ENCODE measurements around the gene MCC.
A peak's percentile ranks its signal among the peaks of the same experiment; 100 is the strongest.

Gene MCC

GRCh38 chr5:113320273-113320780 lies 167.9 kb downstream of the MCC start:
- no peak for DNase-seq (ENCODE audit: low read depth, low spot score)

GRCh38 chr5:113319256-113320053 lies 168.8 kb downstream of the MCC start:
- no peak for DNase-seq (ENCODE audit: low read depth, low spot score)

GRCh38 chr5:113317636-113318035 lies 170.6 kb downstream of the MCC start:
- no peak for DNase-seq (ENCODE audit: low read depth, low spot score)

- no peak for DNase-seq (ENCODE audit: low read depth, low spot score)
Measured at GRCh38 chr5:113311301-113311700, 177.0 kb downstream of the MCC start.

GRCh38 chr5:113302120-113302519 lies 186.1 kb downstream of the MCC start:
- no peak for DNase-seq (ENCODE audit: low read depth, low spot score)

- DNase-seq (ENCODE audit: low read depth, low spot score) = no peak
Measured at GRCh38 chr5:113299591-113299990, 188.7 kb downstream of the MCC start.

GRCh38 chr5:113296676-113297075 lies 191.6 kb downstream of the MCC start:
- DNase-seq (ENCODE audit: low read depth, low spot score) = no peak

- DNase-seq (ENCODE audit: low read depth, low spot score) = no peak
Measured at GRCh38 chr5:113295111-113295539, 193.1 kb downstream of the MCC start.

- peak; percentile 80 for DNase-seq (ENCODE audit: low read depth, low spot score)
Measured at GRCh38 chr5:113294311-113295110, 193.7 kb downstream of the MCC start.

GRCh38 chr5:113293975-113294310 lies 194.3 kb downstream of the MCC start:
- no peak for DNase-seq (ENCODE audit: low read depth, low spot score)

- DNase-seq (ENCODE audit: low read depth, low spot score) = no peak
Measured at GRCh38 chr5:113293068-113293974, 194.9 kb downstream of the MCC start.

GRCh38 chr5:113292462-113292861 lies 195.8 kb downstream of the MCC start:
- no peak for DNase-seq (ENCODE audit: low read depth, low spot score)

- no peak for DNase-seq (ENCODE audit: low read depth, low spot score)
Measured at GRCh38 chr5:113283558-113283957, 204.7 kb downstream of the MCC start.

- no peak for DNase-seq (ENCODE audit: low read depth, low spot score)
Measured at GRCh38 chr5:113282472-113282871, 205.8 kb downstream of the MCC start.

GRCh38 chr5:113281194-113281593 lies 207.1 kb downstream of the MCC start:
- DNase-seq (ENCODE audit: low read depth, low spot score) = no peak

- DNase-seq (ENCODE audit: low read depth, low spot score) = no peak
Measured at GRCh38 chr5:113280541-113280940, 207.7 kb downstream of the MCC start.

- DNase-seq (ENCODE audit: low read depth, low spot score) = no peak
Measured at GRCh38 chr5:113278976-113279375, 209.3 kb downstream of the MCC start.

- no peak for DNase-seq (ENCODE audit: low read depth, low spot score)
Measured at GRCh38 chr5:113276493-113276892, 211.8 kb downstream of the MCC start.

- peak; percentile 30 for DNase-seq (ENCODE audit: low read depth, low spot score)
Measured at GRCh38 chr5:113276001-113276400, 212.3 kb downstream of the MCC start.

GRCh38 chr5:113274836-113275414 lies 213.3 kb downstream of the MCC start:
- no peak for DNase-seq (ENCODE audit: low read depth, low spot score)

- no peak for DNase-seq (ENCODE audit: low read depth, low spot score)
Measured at GRCh38 chr5:113273948-113274347, 214.3 kb downstream of the MCC start.
